Measurements from ENCODE around the gene EMX1. TPM values are rescaled to one million over a fixed set of nuclear protein-coding genes. Genes with fewer than 3 reads are reported as not detected.
A peak's percentile ranks its signal among the peaks of the same experiment; 100 is the strongest.

Gene EMX1
- total and polyA plus RNA-seq, 2 of the 13 experiments (the other 11 are each of a cell fraction or from before 2014, with no cell fraction given): 0.62 to 4.9 TPM

GRCh38 chr2:72917138-72917876, at the start of gene EMX1 (continued):
- TF ChIP-seq ZNF329 (CRISPR knock-in tag; IDR thresholded peaks at IDR 0.05; ENCODE audit: low read depth) (0 out of 2 replicates have a peak, but pooled peaks have one; percentile 51), ETS1 (CRISPR knock-in tag; IDR thresholded peaks at IDR 0.05) (no peak), SIN3B (IDR thresholded peaks at IDR 0.05; ENCODE audit: low read length) (no peak), DDIT3 (CRISPR knock-in tag; IDR thresholded peaks at IDR 0.05) (no peak), ZNF710 (CRISPR knock-in tag; IDR thresholded peaks at IDR 0.05; ENCODE audit: borderline replicate concordance) (no peak), KLF9 (CRISPR knock-in tag; IDR thresholded peaks at IDR 0.05; ENCODE audit: low read depth) (no peak), ZNF572 (CRISPR knock-in tag; IDR thresholded peaks at IDR 0.05) (no peak), RNF219 (CRISPR knock-in tag; IDR thresholded peaks at IDR 0.05) (no peak), HNRNPK (IDR thresholded peaks at IDR 0.05; ENCODE audit: low read depth, low read length, poor library complexity, severe bottlenecking) (no peak), ZNF180 (CRISPR knock-in tag; IDR thresholded peaks at IDR 0.05; ENCODE audit: borderline replicate concordance, low read depth) (no peak), SALL1 (CRISPR knock-in tag; IDR thresholded peaks at IDR 0.05) (peak; percentile 28; the same call in 1 of the 2 replicates), ARID3A (IDR thresholded peaks at IDR 0.05; ENCODE audit: low read depth, low read length) (no peak), JUND (CRISPR knock-in tag; IDR thresholded peaks at IDR 0.05) (no peak), MAZ (IDR thresholded peaks at IDR 0.05; ENCODE audit: borderline replicate concordance, low read depth, low read length) (peak; percentile 73; the same call in 1 of the 2 replicates), MAZ (CRISPR knock-in tag; IDR thresholded peaks at IDR 0.05; ENCODE audit: low read depth) (0 out of 2 replicates have a peak, but pooled peaks have one; percentile 17), NR3C1 (CRISPR knock-in tag; IDR thresholded peaks at IDR 0.05) (no peak), PRDM10 (CRISPR knock-in tag; IDR thresholded peaks at IDR 0.05; ENCODE audit: low read depth) (0 out of 2 replicates have a peak, but pooled peaks have one; percentile 35)

Data from HepG2 (cell line).